Stimulated activated CD4-positive, alpha-beta T cell treated with anti-CD3 and anti-CD28 coated beads, TNF-alpha, amount 100 ng/mL, for 4 hours (primary cell): ENCODE measurements around the gene BTG4.
A peak's percentile ranks its signal among the peaks of the same experiment; 100 is the strongest.

Experiments used
- DNase-seq, 3 experiments: peaks; one replicate each; pipeline ENCODE4 v3.0.0-alpha.2; 2020; ENCODE audit warnings: low read depth in 3 of 3

The BTG4 gene

DNA sequence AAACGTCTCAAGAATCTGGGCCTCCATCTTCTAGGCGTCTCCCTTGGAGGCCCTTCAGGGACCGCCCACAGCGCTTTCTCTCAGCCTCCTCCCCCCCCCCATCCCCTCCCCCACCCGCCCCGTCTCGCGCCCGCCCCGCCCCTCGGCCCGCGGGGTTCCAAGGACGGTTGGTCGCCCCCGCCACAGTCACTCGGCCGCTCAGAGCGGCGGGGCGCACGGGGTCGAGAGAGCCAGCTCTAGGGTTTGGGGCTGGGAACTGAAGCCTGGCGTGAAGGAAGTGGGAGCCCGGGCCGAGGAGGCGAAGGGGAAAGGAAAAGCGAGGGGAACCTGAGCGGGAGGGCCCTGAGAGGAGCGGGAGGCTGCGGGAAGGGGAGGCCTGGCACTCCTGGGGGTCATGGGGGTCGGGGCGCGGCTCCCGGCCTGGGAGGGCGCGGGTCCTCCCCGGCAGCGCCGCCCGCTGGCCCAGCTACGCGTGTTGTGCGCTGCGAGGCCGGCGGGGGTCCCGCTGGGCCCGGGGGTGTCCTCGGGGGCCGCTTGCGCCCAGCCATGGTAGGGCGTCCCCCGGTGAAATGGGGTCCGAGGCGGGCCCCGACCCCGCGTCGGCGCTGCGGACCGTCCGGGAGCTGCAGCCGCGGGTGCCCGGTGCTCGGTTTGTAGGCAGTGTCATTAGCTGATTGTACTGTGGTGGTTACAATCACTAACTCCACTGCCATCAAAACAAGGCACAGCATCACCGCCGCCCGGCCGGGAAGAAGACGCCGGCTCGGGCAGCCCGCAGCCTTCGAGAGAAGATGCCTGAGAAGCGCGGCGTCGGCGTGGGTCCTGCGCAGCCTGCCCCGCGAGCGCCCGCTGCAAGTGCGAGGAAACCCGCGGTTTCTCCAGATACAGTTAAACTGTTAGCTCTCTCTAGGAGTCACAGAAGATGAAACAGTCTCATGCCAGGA, at the start of gene BTG4:
BTG4 (minus strand) TSS at position 91 of the 944 bp plus-strand sequence. CDS start 13,610 bp downstream, outside the sequence.
- no peak for DNase-seq

DNA sequence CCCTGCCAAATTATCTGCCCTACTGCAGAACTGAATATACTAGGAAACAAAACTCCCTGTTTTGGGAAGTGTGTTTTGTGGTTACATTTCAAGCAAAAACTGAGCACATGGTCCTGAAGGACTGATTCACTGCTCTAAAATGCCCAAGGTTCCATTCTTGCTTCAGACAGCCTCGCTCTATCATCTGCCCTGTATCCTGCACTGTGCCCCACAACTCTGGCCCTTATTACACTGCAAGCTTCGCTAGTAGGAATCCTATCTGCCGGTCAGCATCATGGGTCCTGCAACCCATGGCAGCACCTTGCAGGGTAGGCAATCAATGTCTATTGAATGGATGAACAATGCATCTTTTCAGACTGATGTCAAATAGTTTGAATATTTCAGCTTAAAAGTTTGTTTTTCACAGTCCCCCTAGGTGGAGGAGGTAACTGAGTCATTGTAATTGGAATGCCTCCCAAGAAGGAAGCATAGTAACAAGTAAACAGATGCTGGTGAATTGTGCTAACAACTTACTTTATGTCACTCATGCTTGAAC, 49.7 kb upstream of the BTG4 start:
- no peak for DNase-seq

DNA sequence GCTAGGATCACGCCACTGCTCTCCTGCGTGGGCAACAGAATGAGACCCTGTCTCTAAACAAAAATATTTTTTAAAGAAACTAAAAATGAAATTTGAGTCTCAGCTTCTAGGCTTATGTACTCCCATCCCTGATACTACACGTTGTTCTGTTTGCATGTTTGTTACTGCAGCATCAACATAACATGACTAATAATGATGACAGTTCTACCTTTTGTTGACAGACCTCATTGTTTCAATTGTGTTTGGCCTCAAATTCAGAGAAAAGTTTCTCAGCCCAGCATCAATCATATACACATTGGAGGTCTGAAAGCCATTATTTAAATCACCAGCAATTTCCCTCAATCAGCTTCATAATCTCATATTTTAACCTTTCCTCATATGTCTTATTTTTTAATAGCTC, 49.1 kb upstream of the BTG4 start:
- DNase-seq = no peak

DNA sequence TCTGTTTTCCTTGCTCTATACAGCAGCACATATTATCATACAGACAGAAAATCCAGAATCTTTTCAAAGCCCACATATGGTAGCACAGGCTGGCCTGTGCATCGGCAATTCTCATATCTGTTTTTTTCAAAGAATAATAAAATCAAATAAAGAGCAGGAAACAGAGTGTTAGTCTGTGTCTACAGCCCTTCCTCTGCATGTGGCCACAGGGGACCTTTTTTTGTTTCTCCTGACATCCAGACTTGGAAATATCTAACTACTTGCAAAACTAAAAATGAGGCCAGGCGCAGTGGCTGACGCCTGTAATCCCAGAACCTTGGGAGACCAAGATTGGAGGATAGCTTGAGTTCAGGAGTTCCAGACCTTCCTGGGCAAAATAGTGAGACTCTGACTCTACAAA, 48.6 kb upstream of the BTG4 start:
- DNase-seq = no peak

DNA sequence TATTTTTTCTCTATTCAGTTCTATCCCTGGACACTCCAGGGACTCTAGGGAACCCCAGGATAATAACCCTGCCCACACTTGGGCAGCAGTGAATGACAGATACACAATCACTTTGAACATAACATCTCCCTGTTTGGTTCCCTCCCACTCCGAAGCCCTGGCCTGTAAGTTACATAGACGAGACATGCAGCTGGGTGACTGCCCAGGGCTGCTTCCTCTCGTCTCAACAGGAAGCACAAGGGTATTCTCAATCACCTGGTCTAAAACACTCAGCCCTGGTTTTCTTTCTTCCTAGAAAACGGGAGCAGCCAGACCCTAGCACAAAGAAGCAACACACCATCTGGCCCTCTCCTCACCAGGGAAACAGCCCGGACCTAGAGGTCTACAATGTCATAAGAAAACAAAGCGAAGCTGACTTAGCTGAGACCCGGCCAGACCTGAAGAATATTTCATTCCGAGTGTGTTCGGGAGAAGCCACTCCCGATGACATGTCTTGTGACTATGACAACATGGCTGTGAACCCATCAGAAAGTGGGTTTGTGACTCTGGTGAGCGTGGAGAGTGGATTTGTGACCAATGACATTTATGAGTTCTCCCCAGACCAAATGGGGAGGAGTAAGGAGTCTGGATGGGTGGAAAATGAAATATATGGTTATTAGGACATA, 47.7 kb upstream of the BTG4 start:
- no peak for DNase-seq

DNA sequence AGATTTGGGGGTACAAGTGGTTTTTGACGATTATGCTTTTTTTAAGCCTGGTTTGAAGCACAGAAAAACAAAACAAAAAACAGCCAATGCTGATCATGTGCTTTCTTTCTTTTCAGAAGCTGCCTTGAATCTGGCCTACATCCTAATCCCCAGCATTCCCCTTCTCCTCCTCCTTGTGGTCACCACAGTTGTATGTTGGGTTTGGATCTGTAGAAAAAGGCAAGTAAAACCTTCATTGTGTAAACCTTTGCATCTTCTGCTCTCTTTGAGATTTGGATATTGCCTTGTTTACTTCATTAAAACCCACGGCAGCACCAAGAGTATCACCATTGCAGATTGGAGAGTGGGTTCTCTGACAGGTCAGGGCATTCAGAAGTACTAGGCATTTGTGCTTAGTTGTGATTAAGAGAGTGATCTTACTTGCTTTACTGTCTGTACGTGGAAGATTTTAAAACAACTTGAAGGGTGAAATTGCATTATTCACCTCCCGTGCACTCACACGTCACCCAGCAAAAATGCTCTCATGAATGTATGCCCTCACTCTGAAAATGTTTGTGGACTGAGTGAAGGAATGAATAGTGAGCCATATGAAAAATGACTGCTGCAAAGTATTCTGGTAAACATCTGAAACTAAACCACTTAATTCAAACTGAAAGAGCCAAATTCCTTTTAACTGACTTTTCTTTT, 45.4 kb upstream of the BTG4 start:
- DNase-seq = no peak

DNA sequence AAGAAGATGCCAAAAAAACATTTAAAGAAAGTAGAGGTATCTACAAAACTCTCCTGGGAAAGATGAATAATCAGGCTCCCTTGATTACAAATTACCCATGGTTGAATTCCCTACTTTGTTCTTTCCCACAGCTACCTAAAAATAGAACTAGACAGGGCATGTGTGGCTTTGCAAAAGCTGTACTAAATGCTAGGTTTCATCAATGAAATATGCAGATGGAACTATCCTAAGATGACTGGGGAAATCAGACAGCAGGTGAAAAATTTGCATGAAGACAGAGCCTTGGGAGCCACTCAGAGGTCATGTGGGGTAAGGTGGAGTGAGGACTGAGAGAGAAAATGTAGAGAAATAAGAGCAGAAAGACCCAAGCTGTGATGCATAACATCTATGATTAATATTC, 43.1 kb upstream of the BTG4 start:
- DNase-seq = no peak

DNA sequence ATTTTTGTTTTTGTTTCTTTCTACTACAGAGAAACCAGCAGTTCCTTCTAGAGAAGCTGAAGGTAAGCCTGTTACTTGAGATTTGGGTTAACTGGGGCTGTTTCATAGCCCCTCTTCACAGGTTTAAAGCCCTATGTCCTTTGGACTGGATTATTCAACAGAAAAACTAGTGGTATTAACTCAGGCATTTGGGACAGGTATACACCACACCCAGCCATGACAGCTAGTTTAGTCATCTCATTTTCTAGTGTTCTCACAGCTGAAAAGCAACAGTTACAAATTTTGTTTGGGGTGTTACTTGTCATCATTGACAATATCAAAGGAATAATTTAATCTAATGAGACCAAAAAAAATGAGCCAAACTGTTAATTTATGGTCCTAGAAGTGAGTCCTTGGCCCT, 42.3 kb upstream of the BTG4 start:
- DNase-seq = no peak

DNA sequence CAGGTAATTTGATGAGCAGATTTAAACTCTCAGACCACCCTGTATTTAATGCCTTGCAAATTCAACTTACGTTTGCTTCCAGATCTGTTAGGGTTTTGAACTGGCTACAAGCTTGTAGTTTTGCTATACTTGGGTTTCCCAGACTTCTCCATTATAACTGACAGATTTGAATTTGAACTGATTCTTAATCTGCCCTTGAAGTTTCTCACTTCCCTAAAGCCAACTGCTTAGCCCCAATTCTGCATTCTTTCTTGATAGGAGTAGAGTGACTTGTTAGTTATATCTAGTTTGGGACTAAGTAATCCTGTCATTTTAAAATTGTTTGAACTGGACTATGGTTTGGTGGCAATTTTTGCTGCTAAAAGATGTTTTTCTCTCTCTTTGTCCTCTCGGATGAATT, 38.1 kb upstream of the BTG4 start:
- DNase-seq = no peak

DNA sequence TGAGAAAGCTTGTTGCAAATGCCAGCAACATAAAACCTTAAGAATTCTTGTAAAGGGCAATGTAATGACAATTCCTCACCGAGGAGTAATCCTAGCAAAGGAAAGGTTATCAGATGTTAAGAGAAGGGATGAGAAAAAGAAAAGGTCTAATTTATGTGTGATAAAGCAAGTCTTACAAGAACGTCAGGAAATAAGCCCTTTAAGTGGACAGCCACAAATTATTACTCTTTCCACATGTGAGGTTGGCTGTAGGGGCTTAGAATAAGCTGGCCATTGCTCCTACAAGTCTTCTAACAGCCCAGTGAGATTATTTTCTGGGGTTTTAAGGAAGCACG, 37.6 kb upstream of the BTG4 start:
- no peak for DNase-seq

DNA sequence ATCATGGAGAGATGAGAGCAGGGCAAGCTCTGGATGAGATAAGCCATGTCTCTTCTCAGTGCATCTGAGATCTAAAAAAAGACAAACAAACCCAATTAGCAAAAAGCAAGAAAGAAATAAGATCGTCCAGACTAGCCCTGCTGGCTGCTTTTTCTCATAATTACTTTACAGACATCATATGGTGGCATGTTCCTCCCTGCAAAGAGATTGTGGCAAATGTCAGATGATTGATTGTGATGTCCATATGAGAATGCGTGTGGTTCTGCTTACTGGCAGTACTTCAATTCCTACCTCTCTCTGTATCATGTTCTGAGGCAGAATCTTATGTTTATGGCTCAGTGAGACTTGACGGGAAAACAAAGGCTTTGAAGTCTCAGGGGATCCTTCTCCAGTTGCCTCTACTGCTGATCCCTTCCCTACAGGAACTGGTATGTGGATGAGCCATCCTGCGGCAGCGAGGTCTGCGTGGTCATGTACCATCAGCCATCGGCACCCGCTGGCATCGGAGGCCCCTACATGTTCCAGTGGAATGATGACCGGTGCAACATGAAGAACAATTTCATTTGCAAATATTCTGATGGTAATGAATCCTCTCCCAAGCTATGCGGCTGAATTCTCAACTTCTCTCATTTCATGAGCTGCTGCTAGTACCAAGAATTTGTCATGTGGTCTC, 37.1 kb upstream of the BTG4 start:
- no peak for DNase-seq

DNA sequence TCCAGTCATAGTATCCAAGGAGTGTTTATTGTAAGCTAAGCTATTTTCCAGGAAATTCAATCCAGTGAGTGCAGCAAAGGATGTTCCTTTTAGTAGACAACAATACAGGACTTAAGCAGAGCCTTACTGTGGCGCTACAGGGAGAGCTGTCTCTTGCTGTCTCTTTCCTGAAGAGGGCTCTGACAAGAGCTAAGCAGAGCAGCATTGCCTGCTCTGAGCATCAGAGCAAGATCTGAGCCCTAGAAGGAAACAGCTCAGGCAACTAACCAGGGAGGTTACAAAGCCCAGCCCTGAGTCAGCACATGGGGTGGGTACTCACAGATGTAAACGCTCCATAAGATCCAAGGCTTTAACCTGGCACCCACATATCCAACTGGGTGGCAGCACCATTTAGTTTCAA, 36.3 kb upstream of the BTG4 start:
- no peak for DNase-seq

DNA sequence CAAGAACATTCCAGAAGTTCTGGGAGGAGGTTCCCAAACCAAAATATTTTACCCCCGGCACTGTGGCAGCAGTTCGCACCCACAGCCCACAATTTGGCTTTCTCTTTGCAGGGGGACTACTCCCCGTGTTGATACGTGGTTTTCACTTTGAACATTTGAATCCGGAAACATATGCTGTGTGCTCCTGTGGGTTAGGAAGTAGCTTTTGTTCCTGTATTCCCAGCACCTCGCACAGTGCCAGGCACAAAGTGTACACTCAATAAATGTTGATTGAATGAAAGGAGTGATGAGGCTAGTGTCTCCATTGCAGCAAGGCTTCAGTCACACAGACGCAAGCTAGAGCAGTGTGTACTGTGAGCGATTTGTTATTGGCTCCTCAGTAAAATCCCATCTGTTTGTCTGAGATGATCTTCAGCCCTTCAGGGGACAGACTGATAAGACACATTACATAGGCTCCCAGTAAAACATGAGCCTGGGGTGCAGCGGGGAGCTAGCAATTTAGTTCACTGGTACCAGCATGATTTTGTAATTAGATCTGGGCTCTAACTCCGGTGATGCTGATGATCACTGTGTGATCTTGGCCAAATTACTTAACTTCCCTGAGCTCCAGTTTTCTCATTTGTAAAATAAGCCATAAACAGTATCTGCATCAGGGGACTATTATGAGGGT, 30.6 kb upstream of the BTG4 start:
- no peak for DNase-seq

DNA sequence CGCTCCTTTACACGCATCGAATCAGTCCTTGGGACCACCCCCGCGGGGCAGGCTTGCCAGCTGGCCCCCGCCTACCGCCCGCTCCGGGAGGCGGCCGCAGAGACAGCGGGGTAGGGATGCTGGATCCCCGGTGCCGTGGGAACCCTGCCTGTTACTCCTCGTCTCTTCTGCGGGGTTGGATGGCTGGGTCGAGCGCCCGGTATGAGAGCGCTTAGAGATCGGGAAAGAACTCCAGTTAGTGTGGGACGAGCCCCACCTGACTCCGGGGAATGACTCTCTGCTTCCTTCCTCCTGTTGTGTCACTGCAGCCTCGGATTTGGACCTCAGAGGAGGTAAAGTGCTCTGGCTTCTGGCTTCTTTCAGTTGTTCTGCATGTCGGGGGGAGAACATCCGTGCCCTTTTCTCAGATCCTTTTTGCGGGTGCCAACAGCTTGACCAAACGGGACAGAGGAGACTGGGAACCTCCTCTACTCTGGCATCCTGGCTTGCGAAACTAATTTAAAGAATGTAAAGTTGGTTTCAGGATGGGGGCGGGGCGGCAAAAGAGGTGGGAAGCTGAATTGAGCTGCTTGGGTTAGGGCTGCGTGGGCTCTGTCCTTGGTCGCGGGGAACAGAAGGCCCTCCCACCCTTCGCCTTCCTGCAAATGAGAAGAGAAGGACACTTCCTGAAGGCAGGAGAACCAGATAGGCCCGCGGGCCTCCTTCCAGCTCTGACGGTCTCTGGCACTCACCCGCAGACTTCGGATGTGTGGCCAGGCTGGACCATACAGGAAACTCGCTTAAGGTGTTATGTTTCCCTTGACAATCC, 29.3 kb upstream of the BTG4 start:
- no peak for DNase-seq

DNA sequence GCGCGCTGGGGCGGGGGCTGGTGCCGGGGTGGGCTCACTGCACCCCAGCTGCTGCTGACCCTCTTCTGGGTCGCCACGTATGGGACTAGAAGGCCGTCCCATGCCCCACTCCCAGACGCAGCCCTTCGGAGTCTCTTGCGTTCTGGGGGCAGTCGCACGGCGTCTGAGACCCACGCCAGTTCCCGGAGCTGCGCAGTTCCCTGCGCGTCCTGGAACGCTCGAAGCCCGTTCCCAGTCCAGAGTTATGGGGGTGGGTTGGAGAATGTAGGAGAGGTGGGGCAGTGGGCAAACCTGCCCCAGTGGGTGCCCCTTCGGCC, 28.7 kb upstream of the BTG4 start:
- no peak for DNase-seq

DNA sequence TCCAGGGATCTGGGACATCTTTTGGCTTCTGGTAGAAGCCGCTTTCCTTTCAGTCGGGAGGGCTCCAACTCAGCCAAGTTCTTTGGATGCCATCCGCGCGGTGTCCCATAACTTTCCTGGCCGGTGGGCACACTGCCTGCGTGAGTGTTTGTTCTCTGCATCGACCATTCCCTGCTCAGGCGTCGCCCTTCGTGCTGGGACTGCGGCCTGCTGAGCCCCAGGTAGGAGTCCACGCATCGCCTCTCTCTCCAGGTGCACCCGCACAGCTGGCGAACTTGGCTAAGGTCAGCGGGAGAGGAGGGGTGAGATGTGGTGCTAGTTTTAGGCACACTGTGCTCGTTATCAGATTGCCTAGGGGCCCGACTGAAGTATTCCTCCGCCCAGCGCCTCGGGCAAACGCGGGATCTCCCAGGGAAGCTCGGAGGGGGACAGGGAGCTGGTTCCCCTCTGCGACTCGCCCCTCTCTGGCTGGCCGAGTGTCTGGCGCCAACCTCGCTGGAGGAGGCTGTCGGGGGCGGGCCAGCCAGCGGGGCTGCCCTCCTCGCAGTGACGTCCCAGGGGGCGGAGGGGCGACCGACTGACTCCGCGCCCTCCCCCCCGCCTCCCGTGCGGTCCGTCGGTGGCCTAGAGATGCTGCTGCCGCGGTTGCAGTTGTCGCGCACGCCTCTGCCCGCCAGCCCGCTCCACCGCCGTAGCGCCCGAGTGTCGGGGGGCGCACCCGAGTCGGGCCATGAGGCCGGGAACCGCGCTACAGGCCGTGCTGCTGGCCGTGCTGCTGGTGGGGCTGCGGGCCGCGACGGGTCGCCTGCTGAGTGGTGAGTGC, 28.1 kb upstream of the BTG4 start, which contains the start of gene LAYN:
LAYN (plus strand) TSS at position 607 of the 823 bp plus-strand sequence; CDS start at position 731, 124 bp downstream.
- peak in 1 of 3 experiments; percentile 7 for DNase-seq

DNA sequence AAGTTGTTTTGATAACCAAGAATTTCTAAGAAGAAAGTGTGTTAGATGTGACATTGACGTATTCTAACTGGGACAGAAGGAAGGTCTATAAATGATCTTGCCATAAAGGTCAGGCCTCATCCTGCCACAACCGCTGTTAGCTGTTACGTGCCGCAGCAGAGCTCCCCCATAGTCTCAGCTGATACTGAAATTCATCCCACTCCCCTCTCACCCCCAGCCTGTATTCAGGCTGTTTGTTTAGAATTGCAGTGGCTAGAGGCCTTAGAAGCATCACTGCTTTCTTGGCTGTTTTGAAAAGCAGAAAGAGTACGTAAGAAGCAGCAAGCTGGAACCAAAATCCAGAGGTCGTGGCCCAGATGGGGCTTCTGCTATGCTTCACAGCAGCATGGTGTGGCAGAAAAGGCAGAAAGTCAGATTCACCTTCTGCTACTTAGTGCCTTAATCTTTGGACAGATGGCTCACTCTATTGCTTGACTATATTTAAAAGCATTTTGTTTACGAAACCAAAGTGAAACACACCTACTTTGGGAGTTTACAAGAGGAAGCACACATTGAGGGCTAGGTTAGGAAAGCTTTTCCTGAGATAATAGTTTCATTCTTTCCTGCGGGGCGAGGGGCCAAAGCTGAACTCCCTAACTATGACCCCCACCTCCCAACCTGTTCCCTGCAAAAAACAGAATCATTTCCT, 27.4 kb upstream of the BTG4 start:
- DNase-seq = no peak

DNA sequence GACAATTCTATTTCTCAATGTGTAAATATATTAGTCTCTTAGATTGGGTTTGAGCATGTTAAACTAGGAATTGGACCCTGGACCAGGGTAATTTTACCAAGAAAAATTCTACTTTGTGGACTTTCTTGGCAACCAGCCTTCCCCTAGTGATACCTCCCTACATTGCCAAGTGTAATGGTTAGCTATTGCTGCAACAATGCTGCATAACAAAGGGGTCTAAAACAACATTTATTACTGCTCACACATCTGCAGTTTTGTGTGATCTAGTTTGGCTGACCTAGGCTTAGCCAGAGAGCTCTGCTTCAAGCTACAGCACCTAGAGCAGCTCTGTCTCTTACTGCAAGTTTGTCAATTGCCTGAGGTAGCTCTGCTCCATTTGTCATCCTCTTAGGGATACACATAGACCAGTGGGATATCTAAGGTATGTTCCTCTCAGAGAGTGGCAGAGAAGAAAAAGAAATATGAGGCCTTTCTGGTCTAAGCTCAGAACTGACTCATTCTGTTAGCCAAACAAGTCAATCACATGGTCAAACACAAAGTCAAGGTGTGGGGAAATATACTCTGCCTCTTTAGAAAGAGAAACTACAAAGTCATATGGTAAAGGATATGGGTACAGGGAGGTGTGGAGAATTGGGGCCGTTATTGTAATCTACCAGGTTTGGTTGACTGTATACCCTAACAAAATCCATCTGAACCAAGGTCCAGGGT, 26.4 kb upstream of the BTG4 start:
- DNase-seq = no peak
